ENCODE results near the gene RAD23A.
A peak's percentile ranks its signal among the peaks of the same experiment; 100 is the strongest.

The RAD23A gene

GRCh38 chr19:12984683-12985048 is 39.0 kb downstream of the RAD23A start:
- no peak for DNase-seq (ENCODE audit: low read depth, low spot score)

GRCh38 chr19:12985049-12985776 is 39.6 kb downstream of the RAD23A start:
- no peak for DNase-seq (ENCODE audit: low read depth, low spot score)

- no peak for DNase-seq (ENCODE audit: low read depth, low spot score)
Observed at GRCh38 chr19:12986726-12987125, 41.1 kb downstream of the RAD23A start.

GRCh38 chr19:12987190-12987589 is 41.5 kb downstream of the RAD23A start:
- no peak for DNase-seq (ENCODE audit: low read depth, low spot score)

GRCh38 chr19:12987781-12988180 is 42.1 kb downstream of the RAD23A start:
- DNase-seq (ENCODE audit: low read depth, low spot score): no peak

- no peak for DNase-seq (ENCODE audit: low read depth, low spot score)
Observed at GRCh38 chr19:12990431-12990830, 44.8 kb downstream of the RAD23A start.

- no peak for DNase-seq (ENCODE audit: low read depth, low spot score)
Observed at GRCh38 chr19:12990853-12991252, 45.2 kb downstream of the RAD23A start.

- DNase-seq (ENCODE audit: low read depth, low spot score): no peak
Observed at GRCh38 chr19:12991296-12991695, 45.6 kb downstream of the RAD23A start.

GRCh38 chr19:12992729-12993128 is 47.1 kb downstream of the RAD23A start:
- no peak for DNase-seq (ENCODE audit: low read depth, low spot score)

- DNase-seq (ENCODE audit: low read depth, low spot score): no peak
Observed at GRCh38 chr19:12993562-12993961, 47.9 kb downstream of the RAD23A start.

GRCh38 chr19:12994701-12995595 is 49.3 kb downstream of the RAD23A start, which contains the start of gene NFIX:
TSS of gene NFIX (plus strand) at chr19:12995475. CDS start at chr19:12995838, 363 bp downstream.
- peak; percentile 20 for DNase-seq (ENCODE audit: low read depth, low spot score)

GRCh38 chr19:12995596-12996405 is 50.1 kb downstream of the RAD23A start:
- no peak for DNase-seq (ENCODE audit: low read depth, low spot score)

GRCh38 chr19:12996406-12997094 is 50.9 kb downstream of the RAD23A start:
- no peak for DNase-seq (ENCODE audit: low read depth, low spot score)

- DNase-seq (ENCODE audit: low read depth, low spot score): no peak
Observed at GRCh38 chr19:12997179-12997966, 51.7 kb downstream of the RAD23A start.

- DNase-seq (ENCODE audit: low read depth, low spot score): no peak
Observed at GRCh38 chr19:12997967-12998940, 52.6 kb downstream of the RAD23A start.

- no peak for DNase-seq (ENCODE audit: low read depth, low spot score)
Observed at GRCh38 chr19:13001166-13001501, 55.5 kb downstream of the RAD23A start.

GRCh38 chr19:13001502-13002165 is 56.0 kb downstream of the RAD23A start:
- DNase-seq (ENCODE audit: low read depth, low spot score): no peak

- DNase-seq (ENCODE audit: low read depth, low spot score): no peak
Observed at GRCh38 chr19:13002166-13002898, 56.7 kb downstream of the RAD23A start.
